Measurements from ENCODE around the gene CTSZ. TPM values are rescaled to one million over a fixed set of nuclear protein-coding genes. Genes with fewer than 3 reads are reported as not detected.
A peak's percentile ranks its signal among the peaks of the same experiment; 100 is the strongest.

CTSZ gene
- total and polyA plus RNA-seq, 10 of the 15 experiments (the other 5 are each of a cell fraction or from before 2014, with no cell fraction given), result 6.0 to 301 (median 154) TPM

DNA sequence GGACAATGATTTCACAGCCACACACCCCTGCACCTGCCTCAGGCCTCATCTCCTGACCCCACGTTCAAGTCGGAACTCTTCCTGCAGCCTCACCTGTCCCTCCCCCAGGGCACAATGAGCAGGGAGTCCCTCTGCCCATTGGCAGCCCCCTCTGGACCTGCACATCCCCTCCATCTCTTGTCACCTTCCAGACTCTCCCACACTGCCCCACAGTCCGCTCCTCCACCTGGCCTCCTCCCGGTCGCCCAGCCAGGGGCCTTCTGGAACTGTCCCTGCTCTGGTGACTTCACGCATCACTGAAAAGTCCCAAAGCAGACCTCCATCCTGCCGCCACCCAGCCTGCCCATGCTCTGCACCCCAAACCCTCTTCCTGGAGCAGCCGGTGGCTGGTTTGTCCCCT, 4.7 kb downstream of the CTSZ start:
- Histone ChIP-seq H4K20me1 (ENCODE audit: control insufficient read depth, insufficient read depth) (peaks cover 5% of the 10 kb centered on the region; the same call in 1 of the 2 replicates), H3K27me3 (replicated peaks in 1 of 2; ENCODE audit: control insufficient read depth in 2 of 2, insufficient read depth in 2 of 2, low read length in 1 of 2) (no peaks in the 10 kb centered on the region), H3K79me2 (ENCODE audit: control insufficient read depth, insufficient read depth, low read length) (peaks cover 56% of the 10 kb centered on the region), H3K4me1 (ENCODE audit: control insufficient read depth, insufficient read depth, low read length) (peaks cover 20% of the 10 kb centered on the region), H3K36me3 (ENCODE audit: control insufficient read depth in 2 of 2, insufficient read depth in 2 of 2, low read length in 1 of 2) (peaks cover 22 to 37% of the 10 kb centered on the region in 2 experiments), H3K4me3 (no peak overlapping the region; the same call in 1 of the 2 replicates), H3K27ac (ENCODE audit: control insufficient read depth, insufficient read depth) (no peak overlapping the region; the same call in 1 of the 2 replicates), H3K4me2 (ENCODE audit: control insufficient read depth, insufficient read depth) (no peak overlapping the region), H3K9me3 (replicated peaks; ENCODE audit: control insufficient read depth, insufficient read depth, low read length) (no peaks in the 10 kb centered on the region), H3K9ac (ENCODE audit: control insufficient read depth, insufficient read depth, low read length) (no peak overlapping the region), H2AFZ (ENCODE audit: control insufficient read depth, low read depth, low read length) (no peak overlapping the region)
- in situ Hi-C loops (cut with MboI) (loop anchor here (10.0 kb wide), 2 partner anchors 548 to 1608 kb away; partner anchors contain the start of gene RBM38), intact Hi-C loops (cut with micrococcal nuclease; ENCODE audit: unreplicated experiment) (no loop called here)
- RAD21 ChIA-PET (ENCODE audit: unreplicated experiment), result no interaction called here
- no peak for TF ChIP-seq SPI1 (IDR thresholded peaks at IDR 0.05; ENCODE audit: borderline replicate concordance, insufficient read depth, low read depth, low read length)
- peak; percentile 24; the same call in 1 of the 2 replicates for TF ChIP-seq POLR2AphosphoS5 (IDR thresholded peaks at IDR 0.05; ENCODE audit: low read length)
- 94% methylated on average over 6 of the region's 8 CpGs for WGBS (ENCODE audit: insufficient coverage, insufficient replicate concordance, low lambda C conversion rate, missing lambda C conversion rate)
- POLR2A ChIA-PET, result interaction anchor here (1.1 kb wide), 1 partner anchor 95 kb away, joined by 6 read pairs; no protein-coding TSS in a partner anchor
- DNase-seq (ENCODE audit: low read depth, low spot score) (no peak), FAIRE-seq (no peak), ATAC-seq (no peak)
- CTCF ChIA-PET, result no interaction called here
- no TSS peak for BruUV-seq (replicated peaks)
- SMC1A ChIA-PET (ENCODE audit: uncharacterized antibody, unreplicated experiment), result no interaction called here

DNA sequence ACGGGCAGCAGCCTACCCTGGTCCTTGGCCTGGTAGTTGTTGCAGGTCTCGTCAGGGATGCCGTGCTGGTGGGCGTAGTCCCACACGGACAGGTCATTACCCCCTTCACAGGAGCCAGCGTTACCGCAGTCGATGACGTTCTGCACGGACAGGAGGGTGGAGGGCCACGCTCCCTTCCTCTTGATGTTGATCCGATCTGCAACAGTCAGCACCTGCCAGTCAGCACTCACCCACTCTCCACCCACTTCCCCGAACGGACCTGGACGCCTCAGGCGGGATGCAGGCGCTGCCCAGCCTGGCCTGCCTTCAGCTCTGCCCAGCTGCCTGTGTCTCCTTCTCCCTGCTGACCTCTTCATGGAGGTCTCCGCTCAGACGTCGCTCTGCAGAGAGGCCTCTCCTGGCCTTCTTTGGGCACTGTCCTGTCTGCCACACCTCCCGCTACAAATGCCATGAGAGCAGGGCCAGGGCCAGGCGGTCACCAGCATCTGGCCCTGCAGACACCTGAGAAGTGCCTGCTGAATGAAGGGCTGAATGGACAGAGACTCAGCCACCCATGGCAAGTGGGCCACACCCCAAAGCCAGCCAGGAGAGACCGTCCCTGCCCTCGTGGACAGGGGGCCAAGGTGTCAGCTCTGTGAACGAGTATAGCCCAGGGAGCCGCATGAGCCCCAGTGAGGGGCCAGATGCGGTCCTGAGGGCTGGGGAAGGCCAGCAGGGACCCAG, 5.4 kb downstream of the CTSZ start:
- ChIA-PET SMC1A (ENCODE audit: uncharacterized antibody, unreplicated experiment) (no interaction called here), CTCF (no interaction called here), POLR2A (interaction anchor here (0.7 kb wide), 1 partner anchor 28 kb away, joined by 8 read pairs; no protein-coding TSS in a partner anchor), RAD21 (ENCODE audit: unreplicated experiment) (no interaction called here)
- in situ Hi-C loops (cut with MboI), result loop anchor here (10.0 kb wide), 2 partner anchors 547 to 1607 kb away; partner anchors contain the start of gene RBM38
- Histone ChIP-seq H3K79me2 (ENCODE audit: control insufficient read depth, insufficient read depth, low read length) (peaks cover 48% of the 10 kb centered on the region), H3K4me2 (ENCODE audit: control insufficient read depth, insufficient read depth) (no peak overlapping the region), H3K27ac (ENCODE audit: control insufficient read depth, insufficient read depth) (no peak overlapping the region), H4K20me1 (ENCODE audit: control insufficient read depth, insufficient read depth) (peaks cover 5% of the 10 kb centered on the region; the same call in 1 of the 2 replicates), H3K27me3 (replicated peaks in 1 of 2; ENCODE audit: control insufficient read depth in 2 of 2, insufficient read depth in 2 of 2, low read length in 1 of 2) (no peaks in the 10 kb centered on the region), H3K36me3 (ENCODE audit: control insufficient read depth in 2 of 2, insufficient read depth in 2 of 2, low read length in 1 of 2) (peaks cover 26 to 39% of the 10 kb centered on the region in 2 experiments), H3K9me3 (replicated peaks; ENCODE audit: control insufficient read depth, insufficient read depth, low read length) (no peaks in the 10 kb centered on the region), H3K4me3 (no peak overlapping the region), H3K4me1 (ENCODE audit: control insufficient read depth, insufficient read depth, low read length) (peaks cover 20% of the 10 kb centered on the region), H2AFZ (ENCODE audit: control insufficient read depth, low read depth, low read length) (no peak overlapping the region), H3K9ac (ENCODE audit: control insufficient read depth, insufficient read depth, low read length) (no peak overlapping the region)
- peak; percentile 54 for TF ChIP-seq POLR2A (IDR thresholded peaks at IDR 0.05; ENCODE audit: low read depth, low read length)
- TF ChIP-seq POLR2AphosphoS5 (IDR thresholded peaks at IDR 0.05; ENCODE audit: low read length), result 0 out of 2 replicates have a peak, but pooled peaks have one; percentile 12
- TF ChIP-seq CHD2 (IDR thresholded peaks at IDR 0.05; ENCODE audit: borderline replicate concordance, low read depth, low read length), result no peak
- BruUV-seq (replicated peaks), result no TSS peak
- FAIRE-seq (no peak), ATAC-seq (no peak), DNase-seq (ENCODE audit: low read depth, low spot score) (no peak)
- 95% methylated on average over 26 of the region's 27 CpGs for WGBS (ENCODE audit: insufficient coverage, insufficient replicate concordance, low lambda C conversion rate, missing lambda C conversion rate)
- intact Hi-C loops (cut with micrococcal nuclease; ENCODE audit: unreplicated experiment), result no loop called here

Measured in GM12878 (cell line).